H1 (cell line): ENCODE measurements around the gene MACROH2A1. TPM values are rescaled to one million over a fixed set of nuclear protein-coding genes. Genes with fewer than 3 reads are reported as not detected.

ENCODE experiments used
- CBX8 ChIP-seq: fragments of 300-800, 300-1000 bp; sonication (generic); IDR thresholded peaks from 2 replicates; pipeline ENCODE4 v1.7.1; 2016; ENCODE audit warnings: low read depth, low read length, borderline replicate concordance
- CEBPB ChIP-seq: IDR thresholded peaks from 2 replicates; pipeline ENCODE4 v1.6.1; 2012; ENCODE audit warnings: low read depth, low read length
- CHD2 ChIP-seq: IDR thresholded peaks from 2 replicates; pipeline ENCODE4 v1.6.1; 2012; ENCODE audit warnings: low read length, improper control_type of control experiment
- JUND ChIP-seq: IDR thresholded peaks from 2 replicates; pipeline ENCODE4 v1.6.1; 2011; ENCODE audit warnings: mild to moderate bottlenecking, improper control_type of control experiment, low read length
- MAFK ChIP-seq: IDR thresholded peaks from 2 replicates; pipeline ENCODE4 v1.6.1; 2012; ENCODE audit warnings: low read depth, mild to moderate bottlenecking, improper control_type of control experiment, low read length
- POLR2AphosphoS5 ChIP-seq: IDR thresholded peaks from 2 replicates; pipeline ENCODE4 v1.6.1; 2011; ENCODE audit warnings: low read depth, low read length
- SIX5 ChIP-seq: IDR thresholded peaks from 2 replicates; pipeline ENCODE4 v1.6.1; 2011; ENCODE audit warnings: mild to moderate bottlenecking, low read depth, low read length
- SP1 ChIP-seq: IDR thresholded peaks from 2 replicates; pipeline ENCODE4 v1.6.1; 2011; ENCODE audit warnings: low read depth, low read length
- SP4 ChIP-seq: IDR thresholded peaks from 2 replicates; pipeline ENCODE4 v1.6.1; 2012; ENCODE audit warnings: low read length, inconsistent platforms
- TAF7 ChIP-seq: optimal IDR thresholded peaks from 2 replicates; pipeline ENCODE3; 2011; ENCODE audit warnings: low read depth, mild to moderate bottlenecking, inconsistent platforms, low read length, moderate library complexity, borderline replicate concordance
- YY1 ChIP-seq: IDR thresholded peaks from 2 replicates; pipeline ENCODE4 v1.6.1; 2011; ENCODE audit warnings: low read depth, mild to moderate bottlenecking, low read length
- polyA plus RNA-seq, 7 experiments: library from polyadenylated mRNA; depleted of rRNA in 3 of 7; stranded (reverse) in 5 of 7; unstranded in 2 of 7; fragments of >200 nt in 5 of 7; fragments of 200-250 nt in 2 of 7; gene quantifications; 1 replicate in 5 of 7; 2 replicates in 1 of 7; 4 replicates in 1 of 7; pipeline versions ENCODE4 v1.2.1 to v1.2.3, GENCODE V29; 2011 to 2013; ENCODE audit warnings: missing spikeins in 2 of 7, mixed read lengths in 2 of 7
- total RNA-seq: library from RNA; stranded (reverse); fragmentation: NEBNext Ultra II Directional; extraction: Animal tissue kit (Norgen Biotek cat#: 25700); gene quantifications from 2 replicates; pipeline ENCODE4 v1.2.1, GENCODE V29; 2021
- TF ChIP-seq, protein P1 (sequence below): fragments of 300-600 bp; sonication (generic); IDR thresholded peaks from 2 replicates; pipeline ENCODE4 v1.7.1; 2012; ENCODE audit warnings: low read length, moderate library complexity, mild to moderate bottlenecking, inconsistent platforms; ENCODE audit not compliant: insufficient replicate concordance

The MACROH2A1 gene
- total and polyA plus RNA-seq, 2 of the 8 experiments (the other 6 are each of a cell fraction or from before 2014, with no cell fraction given), result 60.0 to 92.3 TPM

- TF ChIP-seq, protein P1, sequence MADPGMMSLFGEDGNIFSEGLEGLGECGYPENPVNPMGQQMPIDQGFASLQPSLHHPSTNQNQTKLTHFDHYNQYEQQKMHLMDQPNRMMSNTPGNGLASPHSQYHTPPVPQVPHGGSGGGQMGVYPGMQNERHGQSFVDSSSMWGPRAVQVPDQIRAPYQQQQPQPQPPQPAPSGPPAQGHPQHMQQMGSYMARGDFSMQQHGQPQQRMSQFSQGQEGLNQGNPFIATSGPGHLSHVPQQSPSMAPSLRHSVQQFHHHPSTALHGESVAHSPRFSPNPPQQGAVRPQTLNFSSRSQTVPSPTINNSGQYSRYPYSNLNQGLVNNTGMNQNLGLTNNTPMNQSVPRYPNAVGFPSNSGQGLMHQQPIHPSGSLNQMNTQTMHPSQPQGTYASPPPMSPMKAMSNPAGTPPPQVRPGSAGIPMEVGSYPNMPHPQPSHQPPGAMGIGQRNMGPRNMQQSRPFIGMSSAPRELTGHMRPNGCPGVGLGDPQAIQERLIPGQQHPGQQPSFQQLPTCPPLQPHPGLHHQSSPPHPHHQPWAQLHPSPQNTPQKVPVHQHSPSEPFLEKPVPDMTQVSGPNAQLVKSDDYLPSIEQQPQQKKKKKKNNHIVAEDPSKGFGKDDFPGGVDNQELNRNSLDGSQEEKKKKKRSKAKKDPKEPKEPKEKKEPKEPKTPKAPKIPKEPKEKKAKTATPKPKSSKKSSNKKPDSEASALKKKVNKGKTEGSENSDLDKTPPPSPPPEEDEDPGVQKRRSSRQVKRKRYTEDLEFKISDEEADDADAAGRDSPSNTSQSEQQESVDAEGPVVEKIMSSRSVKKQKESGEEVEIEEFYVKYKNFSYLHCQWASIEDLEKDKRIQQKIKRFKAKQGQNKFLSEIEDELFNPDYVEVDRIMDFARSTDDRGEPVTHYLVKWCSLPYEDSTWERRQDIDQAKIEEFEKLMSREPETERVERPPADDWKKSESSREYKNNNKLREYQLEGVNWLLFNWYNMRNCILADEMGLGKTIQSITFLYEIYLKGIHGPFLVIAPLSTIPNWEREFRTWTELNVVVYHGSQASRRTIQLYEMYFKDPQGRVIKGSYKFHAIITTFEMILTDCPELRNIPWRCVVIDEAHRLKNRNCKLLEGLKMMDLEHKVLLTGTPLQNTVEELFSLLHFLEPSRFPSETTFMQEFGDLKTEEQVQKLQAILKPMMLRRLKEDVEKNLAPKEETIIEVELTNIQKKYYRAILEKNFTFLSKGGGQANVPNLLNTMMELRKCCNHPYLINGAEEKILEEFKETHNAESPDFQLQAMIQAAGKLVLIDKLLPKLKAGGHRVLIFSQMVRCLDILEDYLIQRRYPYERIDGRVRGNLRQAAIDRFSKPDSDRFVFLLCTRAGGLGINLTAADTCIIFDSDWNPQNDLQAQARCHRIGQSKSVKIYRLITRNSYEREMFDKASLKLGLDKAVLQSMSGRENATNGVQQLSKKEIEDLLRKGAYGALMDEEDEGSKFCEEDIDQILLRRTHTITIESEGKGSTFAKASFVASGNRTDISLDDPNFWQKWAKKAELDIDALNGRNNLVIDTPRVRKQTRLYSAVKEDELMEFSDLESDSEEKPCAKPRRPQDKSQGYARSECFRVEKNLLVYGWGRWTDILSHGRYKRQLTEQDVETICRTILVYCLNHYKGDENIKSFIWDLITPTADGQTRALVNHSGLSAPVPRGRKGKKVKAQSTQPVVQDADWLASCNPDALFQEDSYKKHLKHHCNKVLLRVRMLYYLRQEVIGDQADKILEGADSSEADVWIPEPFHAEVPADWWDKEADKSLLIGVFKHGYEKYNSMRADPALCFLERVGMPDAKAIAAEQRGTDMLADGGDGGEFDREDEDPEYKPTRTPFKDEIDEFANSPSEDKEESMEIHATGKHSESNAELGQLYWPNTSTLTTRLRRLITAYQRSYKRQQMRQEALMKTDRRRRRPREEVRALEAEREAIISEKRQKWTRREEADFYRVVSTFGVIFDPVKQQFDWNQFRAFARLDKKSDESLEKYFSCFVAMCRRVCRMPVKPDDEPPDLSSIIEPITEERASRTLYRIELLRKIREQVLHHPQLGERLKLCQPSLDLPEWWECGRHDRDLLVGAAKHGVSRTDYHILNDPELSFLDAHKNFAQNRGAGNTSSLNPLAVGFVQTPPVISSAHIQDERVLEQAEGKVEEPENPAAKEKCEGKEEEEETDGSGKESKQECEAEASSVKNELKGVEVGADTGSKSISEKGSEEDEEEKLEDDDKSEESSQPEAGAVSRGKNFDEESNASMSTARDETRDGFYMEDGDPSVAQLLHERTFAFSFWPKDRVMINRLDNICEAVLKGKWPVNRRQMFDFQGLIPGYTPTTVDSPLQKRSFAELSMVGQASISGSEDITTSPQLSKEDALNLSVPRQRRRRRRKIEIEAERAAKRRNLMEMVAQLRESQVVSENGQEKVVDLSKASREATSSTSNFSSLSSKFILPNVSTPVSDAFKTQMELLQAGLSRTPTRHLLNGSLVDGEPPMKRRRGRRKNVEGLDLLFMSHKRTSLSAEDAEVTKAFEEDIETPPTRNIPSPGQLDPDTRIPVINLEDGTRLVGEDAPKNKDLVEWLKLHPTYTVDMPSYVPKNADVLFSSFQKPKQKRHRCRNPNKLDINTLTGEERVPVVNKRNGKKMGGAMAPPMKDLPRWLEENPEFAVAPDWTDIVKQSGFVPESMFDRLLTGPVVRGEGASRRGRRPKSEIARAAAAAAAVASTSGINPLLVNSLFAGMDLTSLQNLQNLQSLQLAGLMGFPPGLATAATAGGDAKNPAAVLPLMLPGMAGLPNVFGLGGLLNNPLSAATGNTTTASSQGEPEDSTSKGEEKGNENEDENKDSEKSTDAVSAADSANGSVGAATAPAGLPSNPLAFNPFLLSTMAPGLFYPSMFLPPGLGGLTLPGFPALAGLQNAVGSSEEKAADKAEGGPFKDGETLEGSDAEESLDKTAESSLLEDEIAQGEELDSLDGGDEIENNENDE, result no peak
- TF ChIP-seq CHD2 (no peak), JUND (no peak), SIX5 (no peak), MAFK (no peak), TAF7 (no peak), SP4 (no peak), CBX8 (no peak), POLR2AphosphoS5 (no peak), YY1 (no peak), SP1 (no peak), CEBPB (no peak)
These were observed 18.1 kb upstream of the MACROH2A1 start (continued) for GRCh38 chr5:135417083-135417482.
